Measurements from ENCODE around the gene APOL1.

DNA sequence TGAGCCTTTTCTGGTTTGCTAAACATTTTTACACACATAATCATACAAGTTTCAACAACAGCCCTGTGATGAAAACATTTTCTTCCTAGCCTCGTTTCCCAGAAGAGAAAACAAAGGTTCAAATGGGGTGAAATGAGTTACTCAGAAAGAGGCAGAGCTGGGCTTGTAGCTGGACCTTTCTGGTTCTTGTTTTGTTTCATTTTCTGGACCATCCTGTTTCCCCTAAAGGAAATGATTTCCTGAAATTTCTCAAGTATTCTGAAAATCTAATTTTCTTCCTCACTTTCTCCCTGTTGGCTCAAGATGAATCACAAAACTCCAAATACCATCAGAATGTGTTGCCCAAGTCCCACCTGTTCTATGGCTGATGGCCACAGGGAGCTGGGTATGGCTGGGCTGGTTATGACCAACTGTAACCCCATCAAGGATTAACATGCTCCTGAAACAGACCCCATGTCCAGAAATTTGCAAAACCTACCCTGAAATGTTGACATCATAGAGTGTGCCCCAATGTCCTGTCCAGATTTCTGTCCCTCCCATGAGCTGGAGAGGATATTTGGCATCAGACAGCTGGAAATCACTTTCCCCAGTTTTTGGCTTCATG, 44.7 kb upstream of the APOL1 start:
- TF ChIP-seq, protein P1, sequence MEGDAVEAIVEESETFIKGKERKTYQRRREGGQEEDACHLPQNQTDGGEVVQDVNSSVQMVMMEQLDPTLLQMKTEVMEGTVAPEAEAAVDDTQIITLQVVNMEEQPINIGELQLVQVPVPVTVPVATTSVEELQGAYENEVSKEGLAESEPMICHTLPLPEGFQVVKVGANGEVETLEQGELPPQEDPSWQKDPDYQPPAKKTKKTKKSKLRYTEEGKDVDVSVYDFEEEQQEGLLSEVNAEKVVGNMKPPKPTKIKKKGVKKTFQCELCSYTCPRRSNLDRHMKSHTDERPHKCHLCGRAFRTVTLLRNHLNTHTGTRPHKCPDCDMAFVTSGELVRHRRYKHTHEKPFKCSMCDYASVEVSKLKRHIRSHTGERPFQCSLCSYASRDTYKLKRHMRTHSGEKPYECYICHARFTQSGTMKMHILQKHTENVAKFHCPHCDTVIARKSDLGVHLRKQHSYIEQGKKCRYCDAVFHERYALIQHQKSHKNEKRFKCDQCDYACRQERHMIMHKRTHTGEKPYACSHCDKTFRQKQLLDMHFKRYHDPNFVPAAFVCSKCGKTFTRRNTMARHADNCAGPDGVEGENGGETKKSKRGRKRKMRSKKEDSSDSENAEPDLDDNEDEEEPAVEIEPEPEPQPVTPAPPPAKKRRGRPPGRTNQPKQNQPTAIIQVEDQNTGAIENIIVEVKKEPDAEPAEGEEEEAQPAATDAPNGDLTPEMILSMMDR (conservative IDR thresholded peaks at IDR 0.05): no peak
- TF ChIP-seq EZH2 (IDR thresholded peaks at IDR 0.05; ENCODE audit: low read depth): no peak

Measured in PC-9 (cell line).